Activated CD4-positive, alpha-beta T cell treated with anti-CD3 and anti-CD28 coated beads for 1 hour (primary cell): ENCODE measurements around the gene TSHB.

Source experiments
- DNase-seq: peaks from one replicate; pipeline ENCODE4 v3.0.0-alpha.2; 2020

TSHB gene

GRCh38 chr1:115062542-115063004, 32.9 kb downstream of the TSHB start:
- DNase-seq = peak; percentile 89

GRCh38 chr1:115063228-115063901, 33.7 kb downstream of the TSHB start:
- DNase-seq = no peak

- no peak for DNase-seq
Measured at GRCh38 chr1:115064461-115064860, 34.8 kb downstream of the TSHB start.

- DNase-seq = no peak
Measured at GRCh38 chr1:115065021-115065420, 35.4 kb downstream of the TSHB start.

- DNase-seq = no peak
Measured at GRCh38 chr1:115067161-115067859, 37.7 kb downstream of the TSHB start.

- no peak for DNase-seq
Measured at GRCh38 chr1:115068826-115069585, 39.4 kb downstream of the TSHB start.

- DNase-seq = no peak
Measured at GRCh38 chr1:115069659-115070308, 40.2 kb downstream of the TSHB start.

GRCh38 chr1:115071012-115071664, 41.5 kb downstream of the TSHB start:
- DNase-seq = no peak

- no peak for DNase-seq
Measured at GRCh38 chr1:115073298-115074087, 43.9 kb downstream of the TSHB start.

- no peak for DNase-seq
Measured at GRCh38 chr1:115074839-115075534, 45.4 kb downstream of the TSHB start.

GRCh38 chr1:115076384-115076915, 46.8 kb downstream of the TSHB start:
- no peak for DNase-seq

- DNase-seq = no peak
Measured at GRCh38 chr1:115077286-115077983, 47.8 kb downstream of the TSHB start.

GRCh38 chr1:115077984-115078330, 48.3 kb downstream of the TSHB start:
- no peak for DNase-seq

GRCh38 chr1:115078708-115079107, 49.1 kb downstream of the TSHB start:
- no peak for DNase-seq

- no peak for DNase-seq
Measured at GRCh38 chr1:115082949-115083348, 53.3 kb downstream of the TSHB start.
